ENCODE data around the gene KRT26.

The KRT26 gene

DNA sequence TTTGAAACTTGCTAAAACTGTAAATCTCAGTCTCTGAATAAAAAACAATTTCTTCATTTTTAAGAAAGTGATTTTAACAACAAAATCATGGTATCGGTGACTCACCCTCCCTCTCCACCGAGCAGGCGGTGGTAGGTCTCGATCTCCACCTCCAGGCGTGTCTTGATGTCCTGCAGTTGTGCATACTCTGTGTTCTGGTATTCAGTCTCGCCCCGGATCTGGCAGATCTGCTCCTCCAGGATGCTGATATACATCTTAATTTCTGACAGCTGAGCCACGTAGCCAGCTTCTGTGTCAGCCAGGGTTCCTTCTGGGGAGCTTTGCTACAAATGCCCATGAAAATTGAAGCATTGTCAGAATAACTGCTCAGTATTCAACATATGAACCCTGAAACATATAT lies 53.1 kb downstream of the KRT26 start:
- no peak overlapping the region for H4K91ac ChIP-seq (ENCODE audit: low read length)
- H3K27ac ChIP-seq (ENCODE audit: low read length, poor library complexity, severe bottlenecking) = peak overlapping the region; percentile 21
- no peak overlapping the region for H2BK5ac ChIP-seq (ENCODE audit: low read depth, low read length, poor library complexity, severe bottlenecking)
- no peak for DNase-seq
- no peak overlapping the region for H2AK5ac ChIP-seq (ENCODE audit: low read length, severe bottlenecking)
- no peak overlapping the region for H3K4ac ChIP-seq (ENCODE audit: low read depth in 1 of 2, low read length in 2 of 2)
- no peaks in the 10 kb centered on the region for H3K27me3 ChIP-seq (ENCODE audit: control insufficient read depth in 1 of 2, insufficient read depth in 1 of 2, low read length in 2 of 2)
- H4K8ac ChIP-seq (ENCODE audit: low read length) = no peak overlapping the region
- no peak overlapping the region for H2AFZ ChIP-seq (ENCODE audit: low read depth, low read length)
- no peak overlapping the region for H3K23ac ChIP-seq (ENCODE audit: low read length in 2 of 2)
- H3K9me3 ChIP-seq (ENCODE audit: control insufficient read depth, low read length) = no peaks in the 10 kb centered on the region
- H2BK120ac ChIP-seq (ENCODE audit: low read depth, low read length) = no peak overlapping the region
- H2BK12ac ChIP-seq (ENCODE audit: low read length in 2 of 2) = no peak overlapping the region
- no peak overlapping the region for H2BK15ac ChIP-seq (ENCODE audit: low read depth, poor library complexity, severe bottlenecking)
- no peak overlapping the region for H3K4me2 ChIP-seq (ENCODE audit: low read length, poor library complexity, severe bottlenecking)
- H3K79me1 ChIP-seq (replicated peaks; ENCODE audit: low read length, poor library complexity, severe bottlenecking) = no peaks in the 10 kb centered on the region
- peaks cover 11% of the 10 kb centered on the region for H3K4me1 ChIP-seq (ENCODE audit: control insufficient read depth, insufficient read depth, low read depth, low read length)
- H3K14ac ChIP-seq (ENCODE audit: low read length in 2 of 2) = no peak overlapping the region
- peak overlapping the region; percentile 29 for H3K9ac ChIP-seq (ENCODE audit: low read length)
- no peak overlapping the region for H3K18ac ChIP-seq (ENCODE audit: low read depth in 1 of 2, low read length in 2 of 2)
- peaks cover 0 to 3% of the 10 kb centered on the region in 2 experiments for H3K36me3 ChIP-seq (ENCODE audit: control insufficient read depth in 1 of 2, insufficient read depth in 2 of 2, low read depth in 1 of 2, low read length in 2 of 2)
- peak overlapping the region in 1 of 2 experiments; percentile 9 for H3K4me3 ChIP-seq (ENCODE audit: insufficient read depth in 1 of 2, low read depth in 1 of 2, low read length in 2 of 2)
- WGBS = 65% methylated on average over 8 of the region's 8 CpGs

DNA sequence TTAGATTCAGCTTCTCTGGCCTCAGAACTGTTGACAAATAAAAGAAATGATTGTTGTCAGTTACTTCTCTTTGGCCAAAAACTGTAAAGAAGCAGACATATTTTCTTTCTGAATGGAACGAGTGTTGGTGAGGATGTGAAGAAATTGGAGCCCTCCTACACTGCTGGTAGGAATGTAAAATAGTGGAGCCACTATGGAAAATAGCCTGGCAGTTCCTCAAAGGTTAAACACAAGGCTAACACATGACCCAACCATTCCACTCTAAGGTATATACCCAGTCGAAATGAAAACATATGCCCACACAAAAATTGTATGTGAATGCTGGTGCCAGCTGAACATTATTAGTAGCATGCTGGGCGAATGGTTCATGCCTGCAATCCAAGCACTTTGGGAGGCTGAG lies 54.2 kb downstream of the KRT26 start:
- no peak for DNase-seq
- WGBS = 62% methylated on average over 2 of the region's 3 CpGs

More for the DNA sequence above, 54.2 kb downstream of the KRT26 start:
- no peak overlapping the region for H2AFZ ChIP-seq (ENCODE audit: low read depth, low read length)
- H3K18ac ChIP-seq (ENCODE audit: low read depth in 1 of 2, low read length in 2 of 2) = no peak overlapping the region
- H3K4me2 ChIP-seq (ENCODE audit: low read length, poor library complexity, severe bottlenecking) = no peak overlapping the region
- no peak overlapping the region for H2BK12ac ChIP-seq (ENCODE audit: low read length in 2 of 2)
- no peak overlapping the region for H2AK5ac ChIP-seq (ENCODE audit: low read length, severe bottlenecking)
- H3K9me3 ChIP-seq (ENCODE audit: control insufficient read depth, low read length) = no peaks in the 10 kb centered on the region
- no peak overlapping the region for H3K14ac ChIP-seq (ENCODE audit: low read length in 2 of 2)
- no peak overlapping the region for H4K8ac ChIP-seq (ENCODE audit: low read length)
- no peaks in the 10 kb centered on the region for H3K79me1 ChIP-seq (replicated peaks; ENCODE audit: low read length, poor library complexity, severe bottlenecking)
- no peak overlapping the region for H4K91ac ChIP-seq (ENCODE audit: low read length)
- no peak overlapping the region for H3K9ac ChIP-seq (ENCODE audit: low read length)
- H3K27me3 ChIP-seq (ENCODE audit: control insufficient read depth in 1 of 2, insufficient read depth in 1 of 2, low read length in 2 of 2) = no peaks in the 10 kb centered on the region
- H3K4ac ChIP-seq (ENCODE audit: low read depth in 1 of 2, low read length in 2 of 2) = no peak overlapping the region
- peaks cover 11% of the 10 kb centered on the region for H3K4me1 ChIP-seq (ENCODE audit: control insufficient read depth, insufficient read depth, low read depth, low read length)
- no peak overlapping the region for H2BK15ac ChIP-seq (ENCODE audit: low read depth, poor library complexity, severe bottlenecking)
- no peak overlapping the region for H3K4me3 ChIP-seq (ENCODE audit: insufficient read depth in 1 of 2, low read depth in 1 of 2, low read length in 2 of 2)
- H3K27ac ChIP-seq (ENCODE audit: low read length, poor library complexity, severe bottlenecking) = no peak overlapping the region
- no peak overlapping the region for H3K23ac ChIP-seq (ENCODE audit: low read length in 2 of 2)
- H3K36me3 ChIP-seq (ENCODE audit: control insufficient read depth in 1 of 2, insufficient read depth in 2 of 2, low read depth in 1 of 2, low read length in 2 of 2) = peaks cover 0 to 3% of the 10 kb centered on the region in 2 experiments
- no peak overlapping the region for H2BK5ac ChIP-seq (ENCODE audit: low read depth, low read length, poor library complexity, severe bottlenecking)
- H2BK120ac ChIP-seq (ENCODE audit: low read depth, low read length) = no peak overlapping the region
